Fibroblast of lung (primary cell): ENCODE results near the gene GARNL3. TPM values are rescaled to one million over a fixed set of nuclear protein-coding genes. Genes with fewer than 3 reads are reported as not detected.

Source experiments
- DNase-seq, 2 donors: peaks; one replicate each; pipeline versions ENCODE4 v3.0.0 to v3.0.0-alpha.2; 2010; ENCODE audit warnings: low read depth in 2 of 2
- H2AFZ ChIP-seq: 2 replicates; pipeline ENCODE4 v1.5.1; 2012; ENCODE audit warnings: low read length, control low read depth, inconsistent platforms
- H3K27ac ChIP-seq: 2 replicates; pipeline ENCODE4 v1.5.1; 2011; ENCODE audit warnings: low read length, control low read depth; ENCODE audit not compliant: insufficient read depth
- H3K27me3 ChIP-seq: 2 replicates; pipeline ENCODE4 v1.5.1; 2011; ENCODE audit warnings: mild to moderate bottlenecking, low read length; ENCODE audit not compliant: control insufficient read depth, insufficient read depth
- H3K36me3 ChIP-seq: 2 replicates; pipeline ENCODE4 v1.5.1; 2011; ENCODE audit warnings: low read length; ENCODE audit not compliant: control insufficient read depth, insufficient read depth
- H3K4me1 ChIP-seq: 2 replicates; pipeline ENCODE4 v1.5.1; 2011; ENCODE audit warnings: low read length; ENCODE audit not compliant: control insufficient read depth, insufficient read depth; ENCODE audit errors: extremely low read depth
- H3K4me2 ChIP-seq: 2 replicates; pipeline ENCODE4 v1.5.1; 2011; ENCODE audit warnings: low read length, control low read depth; ENCODE audit not compliant: insufficient read depth; ENCODE audit errors: extremely low read depth
- H3K4me3 ChIP-seq, 4 experiments: fragments of 200-600 bp in 1 of 4; sonication (generic) in 1 of 4; replicated peaks in 1 of 4; 2 replicates each; pipeline ENCODE4 v1.5.1; 2011 to 2016; ENCODE audit warnings: low read length in 4 of 4, low read depth in 3 of 4, mild to moderate bottlenecking in 3 of 4, control low read depth in 2 of 4, inconsistent platforms in 1 of 4, mixed read lengths in 1 of 4; ENCODE audit not compliant: insufficient read depth in 1 of 4; ENCODE audit errors: control extremely low read depth in 1 of 4
- H3K79me2 ChIP-seq: 2 replicates; pipeline ENCODE4 v1.5.1; 2012; ENCODE audit warnings: mild to moderate bottlenecking, low read length, inconsistent platforms; ENCODE audit not compliant: control insufficient read depth, insufficient read depth
- H3K9ac ChIP-seq: 2 replicates; pipeline ENCODE4 v1.5.1; 2011; ENCODE audit warnings: mild to moderate bottlenecking, low read length, control low read depth; ENCODE audit not compliant: insufficient read depth
- H3K9me3 ChIP-seq: 2 replicates; pipeline ENCODE4 v1.5.1; 2012; ENCODE audit warnings: low read depth, low read length; ENCODE audit not compliant: control insufficient read depth, insufficient read depth
- H4K20me1 ChIP-seq: 2 replicates; pipeline ENCODE4 v1.5.1; 2011; ENCODE audit warnings: low read length; ENCODE audit not compliant: control insufficient read depth, insufficient read depth; ENCODE audit errors: extremely low read depth
- EZH2 ChIP-seq: IDR thresholded peaks from 2 replicates; pipeline ENCODE4 v1.5.1; 2012; ENCODE audit warnings: low read length, control low read depth, mild to moderate bottlenecking; ENCODE audit errors: missing control alignments
- polyA plus RNA-seq, 2 donors: library from polyadenylated mRNA; depleted of rRNA in 1 of 2; stranded (reverse) in 1 of 2; unstranded in 1 of 2; fragments of >200 nt; gene quantifications; 2 replicates each; pipeline ENCODE4 v1.2.1, GENCODE V29; 2011 to 2012; ENCODE audit warnings: missing spikeins in 1 of 2
- total RNA-seq: library from RNA; depleted of rRNA; stranded (reverse); fragments of >200 nt; gene quantifications from 2 replicates; pipeline ENCODE4 v1.2.1, GENCODE V29; 2014
- TF ChIP-seq, protein P1 (sequence below), 2 donors: IDR thresholded peaks in 1 of 2; conservative IDR thresholded peaks in 1 of 2; 1 replicate in 1 of 2; 2 replicates in 1 of 2; pipeline ENCODE4 v1.5.1; 2011 to 2012; ENCODE audit warnings: low read length in 2 of 2, control low read depth in 1 of 2, inconsistent platforms in 1 of 2, low read depth in 1 of 2, mild to moderate bottlenecking in 1 of 2

Gene GARNL3
- total and polyA plus RNA-seq, 2 donors (not counting 1 experiment from before 2014, with no cell fraction given) = 1.5 to 6.4 TPM

DNA sequence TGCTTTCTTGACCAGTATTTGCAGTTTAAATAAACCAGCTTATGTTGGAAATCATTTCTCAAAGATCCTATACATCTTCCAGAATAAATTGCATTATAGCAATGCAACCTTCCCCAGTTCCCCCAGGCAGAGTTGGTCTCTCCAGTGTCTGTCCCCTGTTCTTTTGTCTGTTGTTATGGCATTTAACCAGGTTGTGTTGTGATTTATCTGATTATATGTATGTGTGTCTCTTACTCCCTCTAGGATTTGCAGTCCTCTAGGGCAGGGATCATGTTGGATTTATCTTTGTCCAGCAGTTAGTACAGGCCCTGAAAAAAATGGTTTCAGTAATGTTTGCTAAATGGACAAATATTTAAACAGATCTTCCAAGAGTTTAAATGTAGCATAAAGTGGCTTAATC, 17.3 kb downstream of the GARNL3 start:
- Histone ChIP-seq H3K4me2 (no peak overlapping the region), H3K27ac (no peak overlapping the region), H3K4me1 (no peaks in the 10 kb centered on the region), H3K27me3 (no peaks in the 10 kb centered on the region), H3K36me3 (no peaks in the 10 kb centered on the region), H3K4me3 (no peak overlapping the region), H2AFZ (no peak overlapping the region), H3K9me3 (no peaks in the 10 kb centered on the region), H4K20me1 (no peaks in the 10 kb centered on the region), H3K79me2 (no peaks in the 10 kb centered on the region), H3K9ac (no peak overlapping the region)
- no peak for DNase-seq
- TF ChIP-seq EZH2 = no peak
- TF ChIP-seq, protein P1, sequence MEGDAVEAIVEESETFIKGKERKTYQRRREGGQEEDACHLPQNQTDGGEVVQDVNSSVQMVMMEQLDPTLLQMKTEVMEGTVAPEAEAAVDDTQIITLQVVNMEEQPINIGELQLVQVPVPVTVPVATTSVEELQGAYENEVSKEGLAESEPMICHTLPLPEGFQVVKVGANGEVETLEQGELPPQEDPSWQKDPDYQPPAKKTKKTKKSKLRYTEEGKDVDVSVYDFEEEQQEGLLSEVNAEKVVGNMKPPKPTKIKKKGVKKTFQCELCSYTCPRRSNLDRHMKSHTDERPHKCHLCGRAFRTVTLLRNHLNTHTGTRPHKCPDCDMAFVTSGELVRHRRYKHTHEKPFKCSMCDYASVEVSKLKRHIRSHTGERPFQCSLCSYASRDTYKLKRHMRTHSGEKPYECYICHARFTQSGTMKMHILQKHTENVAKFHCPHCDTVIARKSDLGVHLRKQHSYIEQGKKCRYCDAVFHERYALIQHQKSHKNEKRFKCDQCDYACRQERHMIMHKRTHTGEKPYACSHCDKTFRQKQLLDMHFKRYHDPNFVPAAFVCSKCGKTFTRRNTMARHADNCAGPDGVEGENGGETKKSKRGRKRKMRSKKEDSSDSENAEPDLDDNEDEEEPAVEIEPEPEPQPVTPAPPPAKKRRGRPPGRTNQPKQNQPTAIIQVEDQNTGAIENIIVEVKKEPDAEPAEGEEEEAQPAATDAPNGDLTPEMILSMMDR (conservative IDR thresholded peaks at IDR 0.05 in 1 of 2, IDR thresholded peaks at IDR 0.05 in 1 of 2; ENCODE audit: low read depth in 1 of 2, low read length in 2 of 2) = no peak

DNA sequence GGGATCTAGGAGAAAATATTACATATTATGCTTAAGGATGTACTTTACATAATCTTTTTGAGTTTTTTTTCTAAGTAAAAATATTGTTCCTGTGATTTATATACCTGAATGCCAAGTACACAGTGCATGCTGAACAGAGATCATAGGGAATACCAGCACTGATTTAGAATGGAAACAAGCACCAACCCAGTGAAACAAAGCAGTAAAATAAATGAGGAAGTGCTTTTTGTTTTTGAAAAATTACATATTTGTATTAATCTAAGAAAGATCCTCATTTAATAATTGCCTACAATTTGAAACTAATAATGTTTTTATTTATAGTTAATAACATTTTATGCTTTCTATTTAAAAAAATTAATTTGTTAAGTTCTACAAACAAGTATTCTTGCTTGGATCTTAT, 18.0 kb downstream of the GARNL3 start:
- Histone ChIP-seq H3K79me2 (no peaks in the 10 kb centered on the region), H3K27ac (no peak overlapping the region), H3K4me2 (no peak overlapping the region), H3K9me3 (no peaks in the 10 kb centered on the region), H3K27me3 (no peaks in the 10 kb centered on the region), H3K9ac (no peak overlapping the region), H3K4me1 (no peaks in the 10 kb centered on the region), H4K20me1 (no peaks in the 10 kb centered on the region), H3K4me3 (no peak overlapping the region), H3K36me3 (no peaks in the 10 kb centered on the region), H2AFZ (no peak overlapping the region)
- DNase-seq = no peak
- TF ChIP-seq EZH2 = no peak
- TF ChIP-seq, protein P1 (conservative IDR thresholded peaks at IDR 0.05 in 1 of 2, IDR thresholded peaks at IDR 0.05 in 1 of 2; ENCODE audit: low read depth in 1 of 2, low read length in 2 of 2) = no peak

DNA sequence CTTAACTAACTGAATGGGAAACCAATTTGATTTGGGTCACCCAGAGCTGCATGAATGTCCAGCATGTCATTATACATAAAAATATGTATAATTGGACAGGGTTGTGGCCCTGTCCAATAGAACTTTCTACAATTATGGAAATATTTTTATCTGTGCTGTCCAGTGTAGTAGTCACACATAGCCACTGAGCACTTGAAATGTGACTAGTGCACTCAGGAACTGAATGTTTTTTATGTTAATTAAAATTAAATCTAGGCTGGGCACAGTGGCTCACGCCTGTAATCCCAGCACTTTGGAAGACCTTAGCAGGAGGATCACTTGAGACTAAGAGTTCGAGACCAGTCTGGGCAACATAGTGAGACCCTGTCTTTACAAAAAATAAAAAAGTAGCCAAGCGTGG, 18.6 kb downstream of the GARNL3 start:
- Histone ChIP-seq H3K27me3 (no peaks in the 10 kb centered on the region), H3K4me1 (no peaks in the 10 kb centered on the region), H3K9me3 (no peaks in the 10 kb centered on the region), H3K9ac (no peak overlapping the region), H3K4me3 (no peak overlapping the region), H3K36me3 (no peaks in the 10 kb centered on the region), H3K79me2 (no peaks in the 10 kb centered on the region), H3K4me2 (no peak overlapping the region), H2AFZ (no peak overlapping the region), H3K27ac (no peak overlapping the region), H4K20me1 (no peaks in the 10 kb centered on the region)
- no peak for TF ChIP-seq EZH2
- TF ChIP-seq, protein P1 (conservative IDR thresholded peaks at IDR 0.05 in 1 of 2, IDR thresholded peaks at IDR 0.05 in 1 of 2; ENCODE audit: low read depth in 1 of 2, low read length in 2 of 2) = no peak
- no peak for DNase-seq
